A673 (cell line): Measurements from ENCODE around the gene GPR160.

ENCODE experiments used
- CTCF ChIP-seq: fragments of 300-800, 200-600 bp; sonication (generic); conservative IDR thresholded peaks from 2 replicates; pipeline ENCODE4 v1.5.1; 2017; ENCODE audit warnings: low read depth, mild to moderate bottlenecking, antibody characterized with exemption, low read length, moderate library complexity, mixed read lengths
- EZH2 ChIP-seq: fragments of 200-600 bp; sonication (generic); IDR thresholded peaks from 2 replicates; pipeline ENCODE4 v1.6.1; 2017; ENCODE audit warnings: borderline replicate concordance, low read depth, mild to moderate bottlenecking, mixed read lengths, antibody characterized with exemption, low read length; ENCODE audit not compliant: poor library complexity, severe bottlenecking

- TF ChIP-seq CTCF, result no peak
- no peak for TF ChIP-seq EZH2
Observed at GRCh38 chr3:170007031-170007663, 30.6 kb upstream of the GPR160 start.
